OCI-M2 (cell line): ENCODE measurements around the gene MAJIN.

Experiments used
- DNase-seq: peaks from one replicate; lab custom pipeline; 2025; ENCODE audit not compliant: unreplicated experiment; lab: John Stamatoyannopoulos, UW

Gene MAJIN

GRCh38 chr11:64933935-64934681 is 37.8 kb downstream of the MAJIN start:
- no peak for DNase-seq

- no peak for DNase-seq
Observed at GRCh38 chr11:64933213-64933934, 38.5 kb downstream of the MAJIN start.

- no peak for DNase-seq
Observed at GRCh38 chr11:64932324-64932723, 39.6 kb downstream of the MAJIN start.

GRCh38 chr11:64931290-64931689 is 40.6 kb downstream of the MAJIN start:
- no peak for DNase-seq

- DNase-seq = no peak
Observed at GRCh38 chr11:64930340-64930739, 41.6 kb downstream of the MAJIN start.

- no peak for DNase-seq
Observed at GRCh38 chr11:64929625-64930024, 42.3 kb downstream of the MAJIN start.

GRCh38 chr11:64928957-64929356 is 43.0 kb downstream of the MAJIN start:
- DNase-seq = no peak

- DNase-seq = no peak
Observed at GRCh38 chr11:64926689-64927088, 45.2 kb downstream of the MAJIN start.

GRCh38 chr11:64925536-64926436 is 46.1 kb downstream of the MAJIN start:
- DNase-seq = no peak

GRCh38 chr11:64924910-64925284 is 47.0 kb downstream of the MAJIN start:
- DNase-seq = no peak

GRCh38 chr11:64923944-64924909 is 47.7 kb downstream of the MAJIN start, which contains the start of gene PPP2R5B:
PPP2R5B (plus strand) TSS chr11:64924689; CDS start chr11:64925735, 1,046 bp downstream.
- DNase-seq = peak; percentile 65

GRCh38 chr11:64923151-64923661 is 48.7 kb downstream of the MAJIN start:
- no peak for DNase-seq

GRCh38 chr11:64921384-64921783 is 50.5 kb downstream of the MAJIN start:
- DNase-seq = no peak

GRCh38 chr11:64920124-64920523 is 51.8 kb downstream of the MAJIN start:
- DNase-seq = no peak

GRCh38 chr11:64919627-64920026 is 52.3 kb downstream of the MAJIN start:
- no peak for DNase-seq

GRCh38 chr11:64918017-64918416 is 53.9 kb downstream of the MAJIN start:
- DNase-seq = no peak

GRCh38 chr11:64917663-64917995 is 54.3 kb downstream of the MAJIN start:
- DNase-seq = no peak

GRCh38 chr11:64916775-64917662 is 54.9 kb downstream of the MAJIN start, which contains the start of gene ATG2A:
ATG2A (minus strand) TSS chr11:64917209; CDS start chr11:64917135, 74 bp downstream.
- DNase-seq = peak; percentile 91
